AG08396 (cell line): ENCODE data around the gene PRRX2.
"Not testable (repeated sequence)": the region's sequence is repeated elsewhere in the genome, so short reads cannot be mapped to it uniquely, and the experiment has no call there.

Experiments used
- DNase-seq: peaks from one replicate; pipeline ENCODE4 v3.0.0; 2012; ENCODE audit warnings: low spot score, mixed read lengths

PRRX2 gene

GRCh38 chr9:129654554-129655040 lies 10.8 kb upstream of the PRRX2 start:
- DNase-seq = no peak

DNA sequence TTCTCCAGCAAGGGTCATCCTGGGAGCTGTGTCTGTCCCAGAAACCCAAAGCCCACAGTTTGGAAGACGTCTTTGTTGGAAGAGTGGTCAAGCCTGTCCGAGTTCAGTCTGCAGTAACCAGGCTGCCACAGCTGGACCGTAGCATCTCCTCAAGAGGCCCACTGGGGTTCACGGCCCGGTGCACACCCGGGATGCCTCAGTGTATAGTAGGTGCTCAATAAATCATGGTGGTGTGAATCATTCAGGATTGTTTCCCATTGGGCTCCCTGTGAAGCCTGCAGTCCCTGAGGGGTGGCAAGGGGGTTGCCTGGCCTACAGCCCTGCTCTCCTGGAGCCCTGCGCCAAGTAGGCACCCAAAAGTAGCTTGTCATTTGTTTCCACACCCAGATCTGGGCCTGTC lies 10.3 kb upstream of the PRRX2 start:
- no peak for DNase-seq

- DNase-seq = no peak
Observed at GRCh38 chr9:129655696-129656095, 9.8 kb upstream of the PRRX2 start.

DNA sequence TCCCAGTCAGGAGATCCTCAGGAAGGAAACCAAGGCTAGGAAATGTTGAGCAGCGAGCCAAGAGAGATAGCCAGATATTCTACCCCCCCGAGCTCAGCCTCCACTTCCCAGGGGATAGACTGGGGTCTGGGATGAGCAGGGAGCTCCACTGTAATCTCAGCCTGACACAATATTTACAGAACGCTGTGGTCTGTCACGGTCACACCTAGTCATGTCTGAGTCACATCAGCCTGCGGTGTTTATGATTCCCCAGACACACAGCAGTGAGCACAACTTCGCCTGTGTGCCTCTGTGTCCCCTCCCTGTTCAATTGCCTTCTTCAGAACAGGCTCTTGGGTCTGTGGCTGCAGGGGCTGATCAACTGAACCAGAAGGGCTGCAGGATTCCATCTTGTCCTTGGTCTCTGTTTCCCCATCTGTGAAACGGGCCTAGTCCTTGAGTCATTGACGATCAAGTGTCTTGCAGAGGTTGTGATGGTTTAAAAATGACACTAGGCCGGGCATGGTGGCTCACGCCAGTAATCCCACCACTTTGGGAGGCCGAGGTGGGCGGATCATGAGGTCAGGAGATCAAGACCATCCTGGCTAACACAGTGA lies 8.6 kb upstream of the PRRX2 start:
- peak; percentile 83 for DNase-seq

DNA sequence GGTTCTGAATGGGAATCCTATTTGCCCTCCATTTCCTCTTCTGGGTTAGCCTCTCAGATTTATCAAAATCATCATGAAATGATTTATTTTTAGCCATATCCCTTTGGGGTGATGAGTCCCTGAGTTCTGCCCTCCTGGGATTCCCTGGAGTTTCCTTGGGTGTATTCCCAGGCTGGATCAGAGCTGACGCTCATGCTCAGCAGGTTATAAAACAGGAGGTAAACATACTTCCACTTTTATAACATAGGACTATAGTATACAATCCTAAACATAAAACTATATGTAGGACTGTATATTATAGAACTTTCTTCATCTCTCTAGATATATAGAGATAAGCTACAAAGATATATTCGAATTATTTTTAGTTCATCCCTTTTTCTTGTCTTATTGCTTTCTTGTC lies 4.4 kb upstream of the PRRX2 start:
- no peak for DNase-seq

GRCh38 chr9:129662239-129662638 lies 3.2 kb upstream of the PRRX2 start:
- DNase-seq = not testable (repeated sequence)

- DNase-seq = peak; percentile 47
Observed at GRCh38 chr9:129664746-129665388, 580 bp upstream of the PRRX2 start.

- peak; percentile 57 for DNase-seq
Observed at GRCh38 chr9:129665814-129666520, 520 bp downstream of the PRRX2 start.

GRCh38 chr9:129666575-129666974 lies 1.1 kb downstream of the PRRX2 start:
- DNase-seq = peak; percentile 43

DNA sequence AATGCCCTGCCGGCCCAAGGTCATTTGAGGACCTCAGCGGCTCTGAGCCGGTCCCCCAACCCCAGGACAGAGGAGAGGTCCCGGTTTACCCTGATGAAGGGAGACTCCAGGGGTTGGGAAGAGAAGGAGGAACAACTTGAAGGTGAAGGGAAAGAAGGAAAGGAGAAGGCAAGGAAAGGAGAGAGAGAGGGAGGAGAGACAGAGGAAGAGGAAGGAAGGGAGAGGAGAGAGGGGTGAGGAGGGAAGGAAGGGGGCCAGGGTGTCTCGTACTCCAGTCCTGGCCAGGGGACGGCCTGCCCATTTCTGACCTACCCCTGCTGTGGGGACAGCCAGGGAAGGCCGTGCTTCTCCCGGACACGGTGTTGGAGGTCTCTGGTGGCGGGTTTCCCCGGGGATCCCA lies 1.9 kb downstream of the PRRX2 start:
- DNase-seq = no peak

- DNase-seq = no peak
Observed at GRCh38 chr9:129667850-129668249, 2.4 kb downstream of the PRRX2 start.

GRCh38 chr9:129669141-129669718 lies 3.8 kb downstream of the PRRX2 start:
- peak; percentile 93 for DNase-seq

GRCh38 chr9:129669946-129670345 lies 4.5 kb downstream of the PRRX2 start:
- no peak for DNase-seq

- DNase-seq = no peak
Observed at GRCh38 chr9:129671065-129671464, 5.6 kb downstream of the PRRX2 start.

DNA sequence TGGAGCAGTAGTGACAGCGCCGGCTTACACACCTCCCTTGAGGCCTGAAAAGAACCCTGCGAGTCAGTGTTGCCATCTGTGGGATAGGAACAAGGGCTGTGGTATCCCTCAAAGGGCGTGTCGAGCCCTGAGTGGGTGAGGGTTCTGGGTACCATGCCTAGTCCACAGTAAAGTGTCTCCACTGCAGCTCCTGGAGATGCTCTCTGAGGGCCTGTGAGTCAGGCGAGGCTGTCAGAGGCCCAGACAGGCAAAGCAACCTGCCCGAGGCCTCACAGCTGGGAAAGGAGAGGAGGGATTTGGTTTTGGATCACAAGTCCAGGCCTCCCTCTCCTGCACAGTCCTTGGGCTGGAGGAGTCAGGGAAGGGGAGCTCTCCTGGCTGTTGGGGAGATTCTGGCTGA lies 6.1 kb downstream of the PRRX2 start:
- no peak for DNase-seq

DNA sequence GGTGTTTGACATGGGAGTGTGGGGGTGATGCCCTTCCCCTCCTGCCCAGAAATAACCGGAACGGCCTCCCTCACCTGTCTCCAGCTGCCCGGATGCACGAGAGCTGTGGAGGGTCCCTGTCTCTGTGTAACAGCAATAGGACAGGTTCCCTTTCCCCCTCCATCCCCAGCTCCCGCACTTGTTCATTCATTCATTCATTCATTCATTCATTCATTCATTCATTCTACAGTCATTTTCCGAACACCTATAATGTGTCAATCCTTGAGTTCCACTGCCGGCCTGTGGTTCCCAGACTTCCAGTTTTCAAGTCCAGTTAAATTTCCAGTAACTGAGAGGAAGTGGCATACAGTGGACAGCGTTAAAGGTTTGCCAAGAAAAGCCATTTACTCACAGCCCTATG lies 7.3 kb downstream of the PRRX2 start:
- DNase-seq = no peak

GRCh38 chr9:129673602-129674001 lies 8.2 kb downstream of the PRRX2 start:
- DNase-seq = no peak

GRCh38 chr9:129674229-129674628 lies 8.8 kb downstream of the PRRX2 start:
- no peak for DNase-seq

DNA sequence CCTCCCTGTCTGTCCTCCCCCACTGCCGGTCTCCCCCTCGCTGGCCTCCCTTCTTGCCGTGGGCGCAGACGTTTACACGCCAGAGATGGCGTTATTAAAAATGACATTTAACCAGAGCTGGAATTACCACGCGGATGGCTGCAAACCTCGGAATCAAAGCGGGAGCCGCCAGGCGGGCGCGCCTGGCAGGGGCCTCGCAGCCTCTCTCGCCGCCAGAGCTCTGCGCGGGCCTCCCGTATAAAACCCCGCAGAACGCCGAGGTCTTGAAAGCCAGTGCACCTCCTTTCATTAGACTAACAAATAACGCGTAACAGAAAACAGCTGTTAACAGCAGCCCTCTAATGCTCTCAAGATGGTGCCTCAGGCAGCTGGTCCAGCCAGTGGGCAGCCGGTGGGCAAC lies 10.2 kb downstream of the PRRX2 start:
- no peak for DNase-seq

DNA sequence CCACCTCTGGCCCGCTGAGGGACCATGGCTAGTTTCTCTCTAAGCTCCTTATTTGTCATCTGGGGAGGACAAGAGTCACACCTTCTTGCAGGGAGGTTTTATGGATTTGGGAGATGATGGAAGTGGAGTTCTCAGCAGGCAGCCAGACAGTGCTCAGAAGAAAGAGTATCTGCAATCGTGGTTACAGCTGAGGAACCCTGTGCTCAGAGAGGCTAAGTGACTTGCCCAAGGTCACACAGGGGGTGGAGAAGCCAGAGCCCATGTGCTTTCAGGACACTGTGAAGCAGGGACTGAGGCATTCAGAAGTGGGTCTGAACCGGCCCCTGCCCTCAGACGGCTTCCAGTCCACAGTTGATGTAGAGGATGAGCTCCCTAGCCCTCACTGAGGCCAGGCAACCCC lies 10.8 kb downstream of the PRRX2 start:
- no peak for DNase-seq

DNA sequence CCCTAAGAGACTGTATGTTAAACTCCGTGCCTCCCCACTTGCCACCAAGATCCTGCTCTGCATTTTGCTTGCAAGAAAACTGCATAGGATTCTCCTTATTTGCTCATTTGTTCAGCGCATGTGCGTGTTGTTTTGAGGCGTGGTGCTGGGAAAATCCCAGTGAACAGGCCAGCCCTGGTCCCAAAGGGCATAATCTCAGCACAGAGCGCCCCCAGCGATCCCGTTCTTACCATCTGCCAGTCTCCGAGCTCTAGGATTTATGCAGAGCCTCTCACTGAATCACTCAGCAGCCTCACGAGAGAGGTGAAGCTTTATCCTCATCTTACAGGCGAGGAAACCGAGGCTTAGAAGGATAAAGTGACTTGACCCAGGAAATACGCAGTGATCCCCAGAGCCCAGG lies 11.5 kb downstream of the PRRX2 start:
- DNase-seq = no peak

- DNase-seq = no peak
Observed at GRCh38 chr9:129677456-129677855, 12.0 kb downstream of the PRRX2 start.

DNA sequence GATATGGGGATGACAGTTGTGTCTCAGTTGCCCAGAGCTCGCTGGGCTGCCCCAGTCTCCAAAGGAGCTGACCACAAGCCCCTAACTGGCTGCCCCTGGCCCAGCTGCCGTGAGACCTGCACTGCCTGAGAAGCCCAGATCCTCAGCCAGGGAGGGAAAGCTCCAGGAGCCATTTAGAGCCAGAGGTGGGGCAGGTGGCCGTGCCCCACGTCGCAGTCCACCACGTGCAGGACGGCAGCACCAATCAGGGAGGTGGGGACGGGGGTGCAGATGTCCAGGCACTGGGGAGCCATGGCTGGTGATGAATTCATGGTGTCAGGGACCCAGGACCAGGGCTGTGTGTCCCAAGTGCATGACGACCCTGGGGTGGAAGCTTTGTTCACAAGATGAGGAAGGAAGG lies 13.4 kb downstream of the PRRX2 start:
- no peak for DNase-seq
